Astrocyte of the cerebellum (primary cell): Measurements from ENCODE around the gene KLHDC10.

ENCODE experiments used
- DNase-seq: peaks from one replicate; pipeline ENCODE4 v3.0.0-alpha.2; 2011; ENCODE audit warnings: low read depth
- H3K4me3 ChIP-seq: 2 replicates; pipeline ENCODE4 v1.5.1; 2011; ENCODE audit warnings: mild to moderate bottlenecking, low read depth, low read length, moderate library complexity
- CTCF ChIP-seq: IDR thresholded peaks from 2 replicates; pipeline ENCODE4 v1.5.1; 2012; ENCODE audit warnings: low read length, low read depth, moderate library complexity, mild to moderate bottlenecking; ENCODE audit errors: missing control alignments
- in situ Hi-C: cut with HindIII; loops from 2 replicates; pipeline ENCODE4 v1.10.0; 2017; ENCODE audit warnings: low sequenced_read_pairs

Gene KLHDC10

GRCh38 chr7:130131964-130132875, 61.9 kb downstream of the KLHDC10 start:
- in situ Hi-C loops, result no loop called here
- TF ChIP-seq CTCF, result no peak
- H3K4me3 ChIP-seq, result no peak overlapping the region
- DNase-seq, result no peak

GRCh38 chr7:130133029-130133782, 62.9 kb downstream of the KLHDC10 start:
- TF ChIP-seq CTCF, result no peak
- H3K4me3 ChIP-seq, result no peak overlapping the region
- DNase-seq, result no peak
- in situ Hi-C loops, result no loop called here

GRCh38 chr7:130134106-130134636, 63.8 kb downstream of the KLHDC10 start:
- H3K4me3 ChIP-seq, result no peak overlapping the region
- in situ Hi-C loops, result no loop called here
- DNase-seq, result no peak
- TF ChIP-seq CTCF, result no peak

- no peak for DNase-seq
Observed at GRCh38 chr7:130134726-130135125, 64.4 kb downstream of the KLHDC10 start.

GRCh38 chr7:130135208-130136205, 65.2 kb downstream of the KLHDC10 start:
- DNase-seq, result no peak
- in situ Hi-C loops, result no loop called here
- H3K4me3 ChIP-seq, result no peak overlapping the region
- no peak for TF ChIP-seq CTCF

More at GRCh38 chr7:130134726-130135125, 64.4 kb downstream of the KLHDC10 start:
- no peak overlapping the region for H3K4me3 ChIP-seq
- in situ Hi-C loops, result no loop called here
- TF ChIP-seq CTCF, result no peak
